Measurements from ENCODE around the gene KIF20B. TPM values are rescaled to one million over a fixed set of nuclear protein-coding genes. Genes with fewer than 3 reads are reported as not detected.

The KIF20B gene
- total RNA-seq, 2 donors from 2014 or later: 2.0 to 9.9 TPM

DNA sequence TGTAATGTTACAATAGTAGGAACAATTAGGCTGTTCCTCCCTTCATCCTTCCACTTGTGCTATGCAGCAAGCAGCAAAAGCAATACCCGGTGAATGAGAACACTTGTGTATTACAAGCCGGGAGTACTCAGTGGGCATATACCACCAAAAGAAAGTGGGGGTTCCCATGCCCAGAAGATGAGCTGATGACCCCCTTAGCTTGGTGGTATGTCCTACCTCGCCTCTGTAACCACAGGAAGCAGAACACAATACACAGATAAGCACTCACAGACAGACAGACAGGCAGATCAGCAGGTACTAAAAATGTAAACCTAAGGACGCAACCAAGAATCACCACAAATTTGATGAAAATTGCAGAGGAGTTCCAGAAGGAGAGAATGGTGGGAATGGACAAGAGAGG lies 15.5 kb upstream of the KIF20B start:
- Histone ChIP-seq H3K4me1 (ENCODE audit: control insufficient read depth in 1 of 2, low read depth in 2 of 2) (no peaks in the 10 kb centered on the region), H3K27me3 (replicated peaks; ENCODE audit: insufficient read depth) (no peaks in the 10 kb centered on the region), H3K27ac (no peak overlapping the region), H3K4me3 (no peak overlapping the region), H3K9me3 (no peaks in the 10 kb centered on the region), H3K36me3 (no peaks in the 10 kb centered on the region)
- TF ChIP-seq, protein P1, sequence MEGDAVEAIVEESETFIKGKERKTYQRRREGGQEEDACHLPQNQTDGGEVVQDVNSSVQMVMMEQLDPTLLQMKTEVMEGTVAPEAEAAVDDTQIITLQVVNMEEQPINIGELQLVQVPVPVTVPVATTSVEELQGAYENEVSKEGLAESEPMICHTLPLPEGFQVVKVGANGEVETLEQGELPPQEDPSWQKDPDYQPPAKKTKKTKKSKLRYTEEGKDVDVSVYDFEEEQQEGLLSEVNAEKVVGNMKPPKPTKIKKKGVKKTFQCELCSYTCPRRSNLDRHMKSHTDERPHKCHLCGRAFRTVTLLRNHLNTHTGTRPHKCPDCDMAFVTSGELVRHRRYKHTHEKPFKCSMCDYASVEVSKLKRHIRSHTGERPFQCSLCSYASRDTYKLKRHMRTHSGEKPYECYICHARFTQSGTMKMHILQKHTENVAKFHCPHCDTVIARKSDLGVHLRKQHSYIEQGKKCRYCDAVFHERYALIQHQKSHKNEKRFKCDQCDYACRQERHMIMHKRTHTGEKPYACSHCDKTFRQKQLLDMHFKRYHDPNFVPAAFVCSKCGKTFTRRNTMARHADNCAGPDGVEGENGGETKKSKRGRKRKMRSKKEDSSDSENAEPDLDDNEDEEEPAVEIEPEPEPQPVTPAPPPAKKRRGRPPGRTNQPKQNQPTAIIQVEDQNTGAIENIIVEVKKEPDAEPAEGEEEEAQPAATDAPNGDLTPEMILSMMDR (IDR thresholded peaks at IDR 0.05): no peak
- DNase-seq (ENCODE audit: low spot score): no peak
- ATAC-seq (ENCODE audit: insufficient number of reproducible peaks, low FRiP score, low read depth): no peak

DNA sequence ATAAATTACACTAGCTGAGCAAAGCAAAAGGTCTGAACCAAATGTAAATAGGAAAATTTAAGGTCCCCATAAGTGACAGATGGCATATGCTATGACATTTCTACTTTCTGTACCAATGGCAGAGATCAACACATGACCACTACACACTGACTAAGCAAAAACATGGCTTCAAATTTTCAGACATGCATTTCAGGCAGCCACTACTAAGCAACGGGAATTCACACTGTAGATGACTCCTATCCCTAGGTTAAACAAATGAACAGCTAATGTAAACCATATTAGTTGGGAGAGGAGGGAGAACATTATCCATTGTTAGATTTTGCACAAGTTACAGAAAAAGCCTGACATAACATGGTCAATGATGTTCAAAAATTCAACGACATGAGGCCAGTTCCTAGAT lies 11.4 kb upstream of the KIF20B start:
- H3K27me3 ChIP-seq (replicated peaks; ENCODE audit: insufficient read depth): no peaks in the 10 kb centered on the region
- H3K36me3 ChIP-seq: no peaks in the 10 kb centered on the region
- no peaks in the 10 kb centered on the region for H3K9me3 ChIP-seq
- ATAC-seq (ENCODE audit: insufficient number of reproducible peaks, low FRiP score, low read depth): no peak
- H3K27ac ChIP-seq: no peak overlapping the region
- TF ChIP-seq, protein P1 (IDR thresholded peaks at IDR 0.05): no peak
- H3K4me3 ChIP-seq: no peak overlapping the region
- no peak for DNase-seq (ENCODE audit: low spot score)
- no peaks in the 10 kb centered on the region for H3K4me1 ChIP-seq (ENCODE audit: control insufficient read depth in 1 of 2, low read depth in 2 of 2)

DNA sequence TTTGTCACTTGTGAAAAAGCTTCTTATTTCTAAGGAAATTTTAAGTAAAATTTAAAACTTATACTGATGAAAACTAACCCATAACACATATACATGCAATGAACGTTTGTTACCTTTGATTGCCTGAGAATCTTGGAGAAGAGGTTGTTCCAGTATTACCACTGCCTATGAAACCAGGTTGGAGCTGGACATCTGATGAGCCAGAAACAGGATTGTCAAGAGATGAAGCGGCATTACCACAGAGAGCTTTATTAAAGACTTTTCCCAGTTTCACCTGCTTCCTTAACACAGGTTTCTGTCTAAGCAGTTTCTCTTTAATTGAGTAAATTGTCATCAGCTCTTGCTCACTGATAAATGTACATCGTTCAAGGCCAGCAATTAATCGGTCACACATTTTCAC lies 9.0 kb upstream of the KIF20B start:
- ATAC-seq (ENCODE audit: insufficient number of reproducible peaks, low FRiP score, low read depth) (no peak), DNase-seq (ENCODE audit: low spot score) (no peak)
- H3K27me3 ChIP-seq (replicated peaks; ENCODE audit: insufficient read depth): no peaks in the 10 kb centered on the region
- no peaks in the 10 kb centered on the region for H3K9me3 ChIP-seq
- H3K4me3 ChIP-seq: no peak overlapping the region
- no peak overlapping the region for H3K27ac ChIP-seq
- TF ChIP-seq, protein P1 (IDR thresholded peaks at IDR 0.05): no peak
- H3K36me3 ChIP-seq: no peaks in the 10 kb centered on the region
- H3K4me1 ChIP-seq (ENCODE audit: control insufficient read depth in 1 of 2, low read depth in 2 of 2): no peaks in the 10 kb centered on the region

DNA sequence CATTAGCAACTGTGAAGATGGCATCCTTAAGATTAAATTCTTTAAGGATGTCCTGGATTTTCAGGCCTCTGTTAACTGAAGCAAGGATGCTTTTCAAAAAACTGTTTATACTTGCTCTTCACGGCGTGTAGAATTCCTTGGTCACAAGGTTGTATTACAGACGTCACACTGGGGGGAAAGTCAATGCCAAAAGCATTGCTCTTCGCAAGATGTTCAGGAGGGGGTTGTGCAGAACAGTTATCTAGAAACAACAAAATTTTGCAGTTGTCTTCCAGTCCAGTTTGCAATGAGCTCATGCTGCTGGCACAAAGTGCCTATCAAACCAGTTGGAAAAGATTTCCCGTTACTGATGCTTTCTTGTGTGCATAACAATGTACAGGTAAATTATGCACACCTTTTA lies 8.2 kb upstream of the KIF20B start:
- H3K36me3 ChIP-seq: no peaks in the 10 kb centered on the region

DNA sequence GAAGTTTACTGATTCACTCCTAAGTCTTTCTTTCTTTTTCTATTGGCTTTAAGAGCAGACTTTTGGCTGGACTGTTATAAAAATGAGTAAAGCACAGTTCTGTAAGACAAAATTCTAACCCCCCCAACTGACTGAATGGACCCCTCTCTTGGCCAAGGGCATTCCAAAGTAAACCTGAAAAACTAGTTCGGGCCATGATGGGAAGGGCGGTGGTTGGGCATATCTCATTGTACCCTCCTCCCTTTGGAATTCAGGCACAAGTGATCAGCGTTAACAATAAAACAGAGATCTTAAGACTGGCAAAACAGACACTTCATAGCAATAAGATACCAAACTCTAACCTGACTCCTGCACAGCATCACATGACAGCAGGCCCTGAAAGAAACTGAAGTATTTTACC lies 6.1 kb upstream of the KIF20B start:
- Histone ChIP-seq H3K9me3 (no peaks in the 10 kb centered on the region), H3K27me3 (replicated peaks; ENCODE audit: insufficient read depth) (no peaks in the 10 kb centered on the region), H3K27ac (no peak overlapping the region), H3K36me3 (no peaks in the 10 kb centered on the region), H3K4me1 (ENCODE audit: control insufficient read depth in 1 of 2, low read depth in 2 of 2) (peaks cover under 1 to 2% of the 10 kb centered on the region in 2 donors), H3K4me3 (no peak overlapping the region)
- no peak for ATAC-seq (ENCODE audit: insufficient number of reproducible peaks, low FRiP score, low read depth)
- DNase-seq (ENCODE audit: low spot score): no peak
- TF ChIP-seq, protein P1 (IDR thresholded peaks at IDR 0.05): no peak

More for the DNA sequence above, 8.2 kb upstream of the KIF20B start:
- Histone ChIP-seq H3K4me1 (ENCODE audit: control insufficient read depth in 1 of 2, low read depth in 2 of 2) (no peaks in the 10 kb centered on the region), H3K9me3 (no peaks in the 10 kb centered on the region), H3K4me3 (no peak overlapping the region), H3K27me3 (replicated peaks; ENCODE audit: insufficient read depth) (no peaks in the 10 kb centered on the region), H3K27ac (no peak overlapping the region)
- ATAC-seq (ENCODE audit: insufficient number of reproducible peaks, low FRiP score, low read depth) (no peak), DNase-seq (ENCODE audit: low spot score) (no peak)
- TF ChIP-seq, protein P1 (IDR thresholded peaks at IDR 0.05): no peak
